Thyroid gland (tissue), 4 donors: ENCODE data around the gene NAV2. TPM values are rescaled to one million over a fixed set of nuclear protein-coding genes. Genes with fewer than 3 reads are reported as not detected.

Experiments used
- DNase-seq, 2 donors: peaks; one replicate each; pipeline ENCODE4 v3.0.0-alpha.2; 2019
- H3K27ac ChIP-seq, 3 donors: fragments of 200-600 bp; sonication (generic); 1 replicate in 2 of 3; 2 replicates in 1 of 3; pipeline ENCODE4 v1.5.1; 2016 to 2019; ENCODE audit warnings: mild to moderate bottlenecking in 1 of 3, moderate library complexity in 1 of 3
- H3K27me3 ChIP-seq: fragments of 200-600 bp; sonication (generic); one replicate; pipeline ENCODE4 v1.5.1; 2019
- H3K36me3 ChIP-seq, 2 donors: fragments of 200-600 bp; sonication (generic); one replicate each; pipeline ENCODE4 v1.5.1; 2016 to 2019
- H3K4me1 ChIP-seq, 2 donors: fragments of 200-600 bp; sonication (generic); one replicate each; pipeline ENCODE4 v1.5.1; 2017 to 2019
- H3K4me3 ChIP-seq, 3 donors: fragments of 200-600 bp; sonication (generic); replicated peaks in 1 of 3; 1 replicate in 2 of 3; 2 replicates in 1 of 3; pipeline ENCODE4 v1.5.1; 2016; ENCODE audit warnings: mild to moderate bottlenecking in 1 of 3
- H3K9me3 ChIP-seq: fragments of 200-600 bp; sonication (generic); one replicate; pipeline ENCODE4 v1.5.1; 2017
- CTCF ChIP-seq, 6 experiments: fragments of 200-600 bp in 3 of 6; fragments of 450-650 bp in 3 of 6; sonication (generic) in 3 of 6; IDR thresholded peaks; one replicate each; pipeline ENCODE4 v1.5.1; 2016 to 2019; ENCODE audit warnings: antibody characterized with exemption in 6 of 6, mild to moderate bottlenecking in 2 of 6, inconsistent platforms in 1 of 6, moderate library complexity in 1 of 6
- POLR2A ChIP-seq, 2 donors: fragments of 450-650 bp; IDR thresholded peaks; one replicate each; pipeline ENCODE4 v1.6.1; 2017; ENCODE audit warnings: antibody characterized with exemption in 2 of 2, mild to moderate bottlenecking in 2 of 2, moderate library complexity in 1 of 2
- WGBS, 2 donors: methylation state at CpG; one replicate each; pipeline ENCODE4 v1.1.5; 2017; 5-methylcytosine and 5-hydroxymethylcytosine counted together
- intact Hi-C: fragments of 100-400 bp; cut with DNase I; formaldehyde crosslinking; loops from one replicate; pipeline ENCODE4 v1.15.1; 2023
- total RNA-seq, 4 donors: library from RNA; depleted of rRNA; stranded (reverse); fragments of >200 nt; gene quantifications; one replicate each; pipeline ENCODE4 v1.2.3, GENCODE V29; 2016

NAV2 gene
- total RNA-seq, 4 donors from 2014 or later: 34.8 to 88.6 (median 54.5) TPM

DNA sequence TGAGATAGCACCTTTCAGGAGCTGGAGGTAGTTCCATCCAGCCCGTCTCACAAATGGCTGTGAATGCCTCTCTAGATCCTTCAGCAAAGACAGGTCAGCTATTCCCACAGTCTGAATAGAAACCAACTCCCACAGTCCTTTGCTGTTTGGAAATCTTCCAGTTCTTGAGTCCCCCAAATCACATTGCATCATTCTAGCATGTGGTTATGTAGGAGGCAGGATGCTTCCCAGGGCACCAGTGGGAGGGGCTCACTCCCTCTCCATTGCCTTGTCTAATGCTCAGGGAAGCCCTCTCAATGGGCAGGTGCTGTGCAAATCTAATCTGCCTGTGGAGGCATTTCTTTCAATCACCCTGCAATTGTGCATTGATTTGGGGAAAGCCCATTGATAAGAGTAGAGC lies 14.6 kb downstream of the NAV2 start:
- DNase-seq: no peak
- intact Hi-C loops: no loop called here
- Histone ChIP-seq H3K27ac (peak overlapping the region in 2 of 3 donors; percentile 93 to 98), H3K4me3 (no peak overlapping the region), H3K4me1 (peaks cover 42 to 60% of the 10 kb centered on the region in 2 donors), H3K36me3 (no peaks in the 10 kb centered on the region), H3K9me3 (no peaks in the 10 kb centered on the region), H3K27me3 (no peaks in the 10 kb centered on the region)
- WGBS, 2 donors: 92 to 100% methylated on average over 1 of the region's 1 CpG
- TF ChIP-seq POLR2A (IDR thresholded peaks at IDR 0.05) (no peak), CTCF (IDR thresholded peaks at IDR 0.05) (no peak)

DNA sequence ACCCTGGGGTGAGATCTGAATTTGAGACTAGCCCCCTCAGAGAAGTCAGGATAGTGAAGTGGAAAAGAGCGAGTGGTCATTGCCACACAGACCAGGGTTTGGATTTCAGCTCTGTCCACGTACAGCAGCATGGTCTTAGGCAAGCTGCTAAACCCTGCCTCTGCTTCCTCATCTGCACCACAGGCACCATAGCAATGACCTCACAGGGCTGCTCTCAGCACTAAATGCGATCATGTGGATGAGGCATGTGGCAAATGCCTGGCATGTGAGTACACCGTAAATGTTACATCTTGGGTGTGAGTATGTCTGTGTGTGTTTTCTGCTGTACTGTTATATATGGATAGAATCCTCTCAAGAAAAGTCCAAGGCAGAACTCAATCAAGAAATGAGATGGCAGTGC lies 15.8 kb downstream of the NAV2 start:
- Histone ChIP-seq H3K36me3 (no peaks in the 10 kb centered on the region), H3K9me3 (no peaks in the 10 kb centered on the region), H3K27me3 (no peaks in the 10 kb centered on the region), H3K27ac (no peak overlapping the region), H3K4me1 (peaks cover 30 to 48% of the 10 kb centered on the region in 2 donors), H3K4me3 (no peak overlapping the region)
- DNase-seq: no peak
- no peak for TF ChIP-seq POLR2A (IDR thresholded peaks at IDR 0.05)
- no peak for TF ChIP-seq CTCF (IDR thresholded peaks at IDR 0.05)
- intact Hi-C loops: no loop called here
- 91 to 92% methylated on average over 3 to 4 of the region's 4 CpGs for whole genome bisulfite sequencing, 2 donors

- Histone ChIP-seq H3K9me3 (no peaks in the 10 kb centered on the region), H3K27me3 (no peaks in the 10 kb centered on the region), H3K4me1 (peaks cover 23 to 43% of the 10 kb centered on the region in 2 donors), H3K4me3 (no peak overlapping the region), H3K36me3 (no peaks in the 10 kb centered on the region), H3K27ac (peak overlapping the region in 1 of 3 donors; percentile 24)
- no peak for DNase-seq
- intact Hi-C loops: no loop called here
- WGBS, 2 donors: 85 to 90% methylated on average over 2 of the region's 2 CpGs
- no peak for TF ChIP-seq CTCF (IDR thresholded peaks at IDR 0.05)
- no peak for TF ChIP-seq POLR2A (IDR thresholded peaks at IDR 0.05)
Measured at GRCh38 chr11:19729141-19729540, 16.5 kb downstream of the NAV2 start.

DNA sequence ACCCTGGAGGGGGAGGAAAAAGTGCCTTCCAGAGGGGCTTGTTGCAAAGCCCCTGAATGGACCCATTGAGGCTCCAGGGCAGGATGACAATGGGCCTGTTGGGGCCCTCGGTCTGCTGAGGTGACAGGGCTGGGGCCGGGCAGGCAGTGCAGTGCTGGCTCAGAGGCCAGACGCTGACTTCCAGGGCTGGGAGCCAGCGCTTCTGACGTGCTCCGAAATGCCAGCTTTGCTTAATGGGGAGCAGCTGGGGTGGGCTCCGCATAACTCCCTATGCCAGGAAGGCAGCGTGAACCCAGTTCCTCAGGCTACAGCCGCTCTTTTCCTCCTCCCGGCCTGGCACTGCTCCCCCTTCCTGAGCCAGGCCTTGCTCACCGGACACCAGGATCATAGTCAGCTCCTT lies 17.7 kb downstream of the NAV2 start:
- Histone ChIP-seq H3K27ac (no peak overlapping the region), H3K4me1 (peaks cover 13 to 42% of the 10 kb centered on the region in 2 donors), H3K27me3 (no peaks in the 10 kb centered on the region), H3K36me3 (no peaks in the 10 kb centered on the region), H3K9me3 (no peaks in the 10 kb centered on the region), H3K4me3 (no peak overlapping the region)
- intact Hi-C loops: no loop called here
- TF ChIP-seq POLR2A (IDR thresholded peaks at IDR 0.05) (no peak), CTCF (IDR thresholded peaks at IDR 0.05) (no peak)
- no peak for DNase-seq
- WGBS, 2 donors: 95% methylated on average over 10 to 11 of the region's 11 CpGs

DNA sequence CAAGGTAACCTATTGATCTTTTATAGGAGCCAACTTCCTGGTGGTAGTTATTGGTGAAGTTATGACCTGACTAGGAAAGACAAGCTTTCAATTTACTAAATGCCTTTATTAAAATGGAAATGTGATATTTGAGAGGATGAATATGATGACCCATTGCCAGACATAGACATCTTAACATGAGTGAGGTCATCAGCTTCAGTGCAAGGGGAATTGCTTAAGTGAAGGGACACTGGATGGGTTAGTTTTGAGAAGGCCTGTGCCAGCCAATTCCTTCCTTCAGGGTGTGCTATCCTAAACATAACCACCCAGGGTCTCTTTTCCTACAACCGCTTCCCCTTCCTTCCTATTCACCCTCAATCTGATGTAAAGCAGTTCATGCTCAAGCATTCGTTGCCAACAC lies 21.5 kb downstream of the NAV2 start:
- TF ChIP-seq POLR2A (IDR thresholded peaks at IDR 0.05): no peak
- TF ChIP-seq CTCF (IDR thresholded peaks at IDR 0.05): no peak
- Histone ChIP-seq H3K36me3 (no peaks in the 10 kb centered on the region), H3K27ac (peak overlapping the region in 2 of 3 donors; percentile 20 to 91), H3K4me1 (peaks cover under 1 to 56% of the 10 kb centered on the region in 2 donors), H3K4me3 (no peak overlapping the region), H3K27me3 (no peaks in the 10 kb centered on the region), H3K9me3 (no peaks in the 10 kb centered on the region)
- WGBS, 2 donors: 96 to 98% methylated on average over 2 of the region's 2 CpGs
- DNase-seq: no peak
- intact Hi-C loops: no loop called here
